HCT116 (cell line): ENCODE results near the gene ADCY6. TPM values are rescaled to one million over a fixed set of nuclear protein-coding genes. Genes with fewer than 3 reads are reported as not detected.

Experiments used
- ATAC-seq: fragments of 200-7000 bp; cut with Tn5 transposase; 2 replicates; pipeline ENCODE4 v1.9.1; 2020; ENCODE audit warnings: mild to moderate bottlenecking, moderate library complexity
- BruUV-seq: library from RNA; stranded (reverse); fragments of 400-500 nt; replicated peaks from 2 replicates; lab custom pipeline; 2021; lab: Mats Ljungman, UMichigan
- CTCF ChIA-PET: fragments of 300-600 bp; sonication (Branson Sonifier 250); formaldehyde crosslinking; loops from one replicate; lab custom pipeline; 2021; ENCODE audit warnings: antibody characterized with exemption; lab: Charles Lee
- POLR2A ChIA-PET: fragments of 300-600, 350-600 bp; sonication (Branson Sonifier 250); formaldehyde crosslinking; loops from one replicate; lab custom pipeline; 2021; ENCODE audit warnings: antibody characterized with exemption; lab: Charles Lee
- RAD21 ChIA-PET, 2 experiments: fragments of 300-600 bp; sonication (Branson Sonifier 250); formaldehyde crosslinking; loops; one replicate each; lab custom pipeline; 2023; ENCODE audit warnings: low total read pairs in 2 of 2; ENCODE audit not compliant: uncharacterized antibody in 2 of 2, unreplicated experiment in 2 of 2, low non-redundant PET in 1 of 2; lab: Charles Lee
- DNase-seq: peaks from one replicate; pipeline ENCODE4 v3.0.0-alpha.2; 2010; ENCODE audit warnings: low read depth, low spot score
- H2AFZ ChIP-seq: fragments of 200-600 bp; shearing (Covaris generic), sonication (generic); 2 replicates; pipeline ENCODE4 v1.6.1; 2017; ENCODE audit warnings: low read depth, mixed run types, mixed read lengths, antibody characterized with exemption, low read length; ENCODE audit not compliant: poor library complexity, severe bottlenecking
- H3K27ac ChIP-seq: 2 replicates; pipeline ENCODE4 v1.5.1; 2012; ENCODE audit warnings: low read depth, low read length
- H3K27me3 ChIP-seq: fragments of 200-600 bp; sonication (generic); 2 replicates; pipeline ENCODE4 v1.6.1; 2016; ENCODE audit warnings: mixed run types, low read length, mixed read lengths; ENCODE audit not compliant: insufficient read depth
- H3K36me3 ChIP-seq, 2 experiments: fragments of 200-500 bp in 1 of 2; fragments of 200-600 bp in 1 of 2; sonication (Bioruptor generic) in 1 of 2; sonication (generic) in 1 of 2; 2 replicates each; pipeline versions ENCODE4 v1.5.1 to v1.6.1; 2014 to 2016; ENCODE audit warnings: low read length in 2 of 2, inconsistent platforms in 1 of 2, mixed read lengths in 1 of 2, mixed run types in 1 of 2; ENCODE audit not compliant: insufficient read depth in 2 of 2, control insufficient read depth in 1 of 2
- H3K4me1 ChIP-seq, 2 experiments: fragments of 200-600 bp in 1 of 2; sonication (generic) in 1 of 2; 2 replicates each; pipeline versions ENCODE4 v1.5.1 to v1.6.1; 2012 to 2017; ENCODE audit warnings: low read length in 2 of 2, inconsistent platforms in 1 of 2, mild to moderate bottlenecking in 1 of 2, mixed read lengths in 1 of 2, mixed run types in 1 of 2, moderate library complexity in 1 of 2; ENCODE audit not compliant: insufficient read depth in 2 of 2, control insufficient read depth in 1 of 2
- H3K4me2 ChIP-seq: fragments of 200-600 bp; sonication (generic); 2 replicates; pipeline ENCODE4 v1.6.1; 2017; ENCODE audit warnings: mixed run types, low read length, mixed read lengths
- H3K4me3 ChIP-seq, 2 experiments: fragments of 200-600 bp in 1 of 2; sonication (generic) in 1 of 2; replicated peaks in 1 of 2; 2 replicates each; pipeline ENCODE4 v1.5.1; 2011 to 2016; ENCODE audit warnings: low read length in 2 of 2, control low read depth in 1 of 2, low read depth in 1 of 2, mild to moderate bottlenecking in 1 of 2, mixed read lengths in 1 of 2, mixed run types in 1 of 2
- H3K79me2 ChIP-seq: fragments of 200-600 bp; sonication (generic); 2 replicates; pipeline ENCODE4 v1.6.1; 2017; ENCODE audit warnings: mild to moderate bottlenecking, mixed run types, low read length, moderate library complexity, mixed read lengths; ENCODE audit not compliant: insufficient read depth
- H3K9ac ChIP-seq: fragments of 200-600 bp; sonication (generic); 2 replicates; pipeline ENCODE4 v1.6.1; 2016; ENCODE audit warnings: low read length, mixed read lengths
- H3K9me2 ChIP-seq: fragments of 200-600 bp; sonication (generic), shearing (Covaris generic); 2 replicates; pipeline ENCODE4 v1.6.1; 2017; ENCODE audit warnings: mixed run types, mild to moderate bottlenecking, moderate library complexity; ENCODE audit not compliant: insufficient read depth
- H3K9me3 ChIP-seq, 2 experiments: fragments of 200-500 bp in 1 of 2; fragments of 200-600 bp in 1 of 2; sonication (Bioruptor generic) in 1 of 2; sonication (generic) in 1 of 2; 2 replicates each; pipeline ENCODE4 v1.6.1; 2014 to 2017; ENCODE audit warnings: low read length in 2 of 2, mixed read lengths in 2 of 2, inconsistent platforms in 1 of 2, low read depth in 1 of 2, mild to moderate bottlenecking in 1 of 2, mixed run types in 1 of 2, moderate library complexity in 1 of 2; ENCODE audit not compliant: control insufficient read depth in 1 of 2, insufficient read depth in 1 of 2
- H4K20me1 ChIP-seq: fragments of 200-600 bp; sonication (generic), shearing (Covaris generic); 2 replicates; pipeline ENCODE4 v1.6.1; 2017; ENCODE audit warnings: mixed run types, mild to moderate bottlenecking, moderate library complexity; ENCODE audit not compliant: insufficient read depth
- CBX3 ChIP-seq: IDR thresholded peaks from 2 replicates; pipeline ENCODE4 v1.6.1; 2012; ENCODE audit warnings: low read depth
- ELF1 ChIP-seq: IDR thresholded peaks from 2 replicates; pipeline ENCODE4 v1.6.1; 2012; ENCODE audit warnings: low read depth, borderline replicate concordance
- EZH2phosphoT487 ChIP-seq: fragments of 200-600 bp; IDR thresholded peaks from 2 replicates; pipeline ENCODE4 v1.6.1; 2018; ENCODE audit warnings: antibody characterized with exemption, borderline replicate concordance
- FOSL1 ChIP-seq: IDR thresholded peaks from 2 replicates; pipeline ENCODE4 v1.6.1; 2012; ENCODE audit warnings: low read depth
- JUND ChIP-seq: IDR thresholded peaks from 2 replicates; pipeline ENCODE4 v1.6.1; 2012
- POLR2A ChIP-seq: IDR thresholded peaks from 2 replicates; pipeline ENCODE4 v1.7.0; 2011; ENCODE audit warnings: borderline replicate concordance; ENCODE audit not compliant: insufficient read depth, insufficient read length; ENCODE audit errors: extremely low read depth
- POLR2AphosphoS5 ChIP-seq: IDR thresholded peaks from 2 replicates; pipeline ENCODE4 v1.6.1; 2011; ENCODE audit warnings: mild to moderate bottlenecking, low read depth, low read length, moderate library complexity
- RAD21 ChIP-seq: IDR thresholded peaks from 2 replicates; pipeline ENCODE4 v1.6.1; 2012; ENCODE audit warnings: low read depth, mild to moderate bottlenecking
- ZNF274 ChIP-seq: fragments of 200-500 bp; sonication (Bioruptor generic); IDR thresholded peaks from 2 replicates; pipeline ENCODE4 v1.6.1; 2014; ENCODE audit warnings: mild to moderate bottlenecking, low read depth, low read length, inconsistent platforms
- intact Hi-C: fragments of 100-400 bp; cut with micrococcal nuclease; formaldehyde crosslinking; loops from 2 replicates; pipeline ENCODE4 v1.10.0; 2022
- total RNA-seq: library from RNA; stranded (reverse); gene quantifications from one replicate; pipeline ENCODE4 v1.2.1, GENCODE V29; 2021; ENCODE audit not compliant: unreplicated experiment
- TF ChIP-seq, protein P1 (sequence below): IDR thresholded peaks from 2 replicates; pipeline ENCODE4 v1.6.1; 2012; ENCODE audit warnings: low read depth
- TF ChIP-seq, protein P2 (sequence below): IDR thresholded peaks from 2 replicates; pipeline ENCODE4 v1.6.1; 2012
- TF ChIP-seq, protein P3 (sequence below): IDR thresholded peaks from 2 replicates; pipeline ENCODE4 v1.6.1; 2012
- TF ChIP-seq, protein P4 (sequence below): IDR thresholded peaks from 2 replicates; pipeline ENCODE4 v1.6.1; 2011; ENCODE audit warnings: mild to moderate bottlenecking, low read length, moderate library complexity; ENCODE audit not compliant: insufficient replicate concordance; ENCODE audit errors: extremely low read depth

Gene ADCY6
- total RNA-seq, 1 experiment from 2014 or later, result 24.9 TPM

DNA sequence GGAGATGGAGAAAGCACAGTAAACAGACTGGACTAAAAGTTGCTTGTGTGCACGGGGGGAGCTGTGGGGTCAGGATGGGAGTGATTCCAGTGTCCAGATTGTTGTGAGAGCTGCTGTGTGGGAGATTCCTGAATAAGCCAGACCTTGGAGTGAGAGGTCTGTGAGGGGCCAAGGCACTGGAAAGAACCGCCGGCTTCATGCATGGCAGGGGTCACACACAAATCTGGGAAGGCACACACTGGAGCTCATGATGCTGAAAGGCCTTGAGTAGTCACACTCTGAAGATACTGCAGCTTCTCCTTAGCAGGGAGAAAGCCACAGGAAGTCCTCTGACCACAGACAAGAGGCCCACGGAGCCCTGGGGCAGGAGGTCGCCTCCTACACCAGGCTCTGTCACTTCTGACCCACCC lies 23.1 kb downstream of the ADCY6 start (continued):
- TF ChIP-seq, protein P1, sequence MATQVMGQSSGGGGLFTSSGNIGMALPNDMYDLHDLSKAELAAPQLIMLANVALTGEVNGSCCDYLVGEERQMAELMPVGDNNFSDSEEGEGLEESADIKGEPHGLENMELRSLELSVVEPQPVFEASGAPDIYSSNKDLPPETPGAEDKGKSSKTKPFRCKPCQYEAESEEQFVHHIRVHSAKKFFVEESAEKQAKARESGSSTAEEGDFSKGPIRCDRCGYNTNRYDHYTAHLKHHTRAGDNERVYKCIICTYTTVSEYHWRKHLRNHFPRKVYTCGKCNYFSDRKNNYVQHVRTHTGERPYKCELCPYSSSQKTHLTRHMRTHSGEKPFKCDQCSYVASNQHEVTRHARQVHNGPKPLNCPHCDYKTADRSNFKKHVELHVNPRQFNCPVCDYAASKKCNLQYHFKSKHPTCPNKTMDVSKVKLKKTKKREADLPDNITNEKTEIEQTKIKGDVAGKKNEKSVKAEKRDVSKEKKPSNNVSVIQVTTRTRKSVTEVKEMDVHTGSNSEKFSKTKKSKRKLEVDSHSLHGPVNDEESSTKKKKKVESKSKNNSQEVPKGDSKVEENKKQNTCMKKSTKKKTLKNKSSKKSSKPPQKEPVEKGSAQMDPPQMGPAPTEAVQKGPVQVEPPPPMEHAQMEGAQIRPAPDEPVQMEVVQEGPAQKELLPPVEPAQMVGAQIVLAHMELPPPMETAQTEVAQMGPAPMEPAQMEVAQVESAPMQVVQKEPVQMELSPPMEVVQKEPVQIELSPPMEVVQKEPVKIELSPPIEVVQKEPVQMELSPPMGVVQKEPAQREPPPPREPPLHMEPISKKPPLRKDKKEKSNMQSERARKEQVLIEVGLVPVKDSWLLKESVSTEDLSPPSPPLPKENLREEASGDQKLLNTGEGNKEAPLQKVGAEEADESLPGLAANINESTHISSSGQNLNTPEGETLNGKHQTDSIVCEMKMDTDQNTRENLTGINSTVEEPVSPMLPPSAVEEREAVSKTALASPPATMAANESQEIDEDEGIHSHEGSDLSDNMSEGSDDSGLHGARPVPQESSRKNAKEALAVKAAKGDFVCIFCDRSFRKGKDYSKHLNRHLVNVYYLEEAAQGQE, result no peak
- TF ChIP-seq CBX3, result no peak

DNA sequence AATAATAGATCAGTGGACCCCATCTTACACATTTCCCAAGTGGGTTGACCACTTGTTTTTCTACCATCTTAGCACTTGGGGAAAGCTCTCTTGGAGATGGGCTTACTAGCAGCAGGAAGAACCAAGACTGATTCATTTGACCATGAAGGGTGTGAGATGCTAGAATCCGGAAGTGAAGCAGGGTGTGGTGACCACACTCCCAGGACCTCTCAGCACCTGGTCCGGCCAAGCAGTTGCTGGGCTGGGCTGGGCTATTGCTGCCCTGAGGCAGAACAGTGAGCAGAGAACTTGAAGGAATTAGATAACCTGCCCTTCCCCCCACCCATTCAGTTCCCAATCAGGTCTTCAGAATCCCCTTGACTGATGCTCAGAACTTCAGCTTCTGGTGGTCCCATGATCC lies 24.4 kb downstream of the ADCY6 start:
- intact Hi-C loops, result no loop called here
- Histone ChIP-seq H3K79me2 (no peaks in the 10 kb centered on the region), H3K4me1 (no peaks in the 10 kb centered on the region), H4K20me1 (no peaks in the 10 kb centered on the region), H3K4me3 (no peak overlapping the region), H3K27me3 (no peaks in the 10 kb centered on the region), H3K36me3 (peaks cover 3 to 5% of the 10 kb centered on the region in 2 experiments; a peak in 3 of 4 replicates), H3K27ac (no peak overlapping the region), H3K9me2 (no peaks in the 10 kb centered on the region), H3K9me3 (no peaks in the 10 kb centered on the region), H2AFZ (no peak overlapping the region), H3K4me2 (no peak overlapping the region), H3K9ac (no peak overlapping the region)
- ChIA-PET CTCF (no interaction called here), POLR2A (no interaction called here), RAD21 (no interaction called here)
- no peak for ATAC-seq
- no TSS peak for BruUV-seq
- DNase-seq, result no peak
- no peak for TF ChIP-seq POLR2AphosphoS5
- no peak for TF ChIP-seq EZH2phosphoT487
- TF ChIP-seq, protein P1, result no peak
- TF ChIP-seq, protein P2, sequence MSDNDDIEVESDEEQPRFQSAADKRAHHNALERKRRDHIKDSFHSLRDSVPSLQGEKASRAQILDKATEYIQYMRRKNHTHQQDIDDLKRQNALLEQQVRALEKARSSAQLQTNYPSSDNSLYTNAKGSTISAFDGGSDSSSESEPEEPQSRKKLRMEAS, result no peak
- TF ChIP-seq JUND, result no peak
- TF ChIP-seq, protein P3, sequence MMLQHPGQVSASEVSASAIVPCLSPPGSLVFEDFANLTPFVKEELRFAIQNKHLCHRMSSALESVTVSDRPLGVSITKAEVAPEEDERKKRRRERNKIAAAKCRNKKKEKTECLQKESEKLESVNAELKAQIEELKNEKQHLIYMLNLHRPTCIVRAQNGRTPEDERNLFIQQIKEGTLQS, result no peak
- TF ChIP-seq, protein P4, sequence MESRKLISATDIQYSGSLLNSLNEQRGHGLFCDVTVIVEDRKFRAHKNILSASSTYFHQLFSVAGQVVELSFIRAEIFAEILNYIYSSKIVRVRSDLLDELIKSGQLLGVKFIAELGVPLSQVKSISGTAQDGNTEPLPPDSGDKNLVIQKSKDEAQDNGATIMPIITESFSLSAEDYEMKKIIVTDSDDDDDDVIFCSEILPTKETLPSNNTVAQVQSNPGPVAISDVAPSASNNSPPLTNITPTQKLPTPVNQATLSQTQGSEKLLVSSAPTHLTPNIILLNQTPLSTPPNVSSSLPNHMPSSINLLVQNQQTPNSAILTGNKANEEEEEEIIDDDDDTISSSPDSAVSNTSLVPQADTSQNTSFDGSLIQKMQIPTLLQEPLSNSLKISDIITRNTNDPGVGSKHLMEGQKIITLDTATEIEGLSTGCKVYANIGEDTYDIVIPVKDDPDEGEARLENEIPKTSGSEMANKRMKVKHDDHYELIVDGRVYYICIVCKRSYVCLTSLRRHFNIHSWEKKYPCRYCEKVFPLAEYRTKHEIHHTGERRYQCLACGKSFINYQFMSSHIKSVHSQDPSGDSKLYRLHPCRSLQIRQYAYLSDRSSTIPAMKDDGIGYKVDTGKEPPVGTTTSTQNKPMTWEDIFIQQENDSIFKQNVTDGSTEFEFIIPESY, result no peak
- TF ChIP-seq ZNF274, result no peak
- no peak for TF ChIP-seq POLR2A
- TF ChIP-seq ELF1, result no peak
- TF ChIP-seq FOSL1, result no peak
- no peak for TF ChIP-seq RAD21
